K562 (cell line): ENCODE results near the gene GATC. TPM values are rescaled to one million over a fixed set of nuclear protein-coding genes. Genes with fewer than 3 reads are reported as not detected.

Source experiments
- ATAC-seq: fragments of 200-7000 bp; cut with Tn5 transposase; 3 replicates; pipeline ENCODE4 v1.9.1; 2020; ENCODE audit warnings: moderate library complexity
- BruUV-seq: library from RNA; stranded (reverse); fragments of 400-500 nt; replicated peaks from 2 replicates; lab custom pipeline; 2021; lab: Mats Ljungman, UMichigan
- CTCF ChIA-PET: fragments of 300-600 bp; formaldehyde crosslinking; extraction: SDS; loops from one replicate; lab custom pipeline; 2021; ENCODE audit warnings: low intra/inter-chr PET ratio; lab: Yijun Ruan, JAX
- POLR2A ChIA-PET: fragments of 300-600, 350-650 bp; sonication (Branson Sonifier 250); formaldehyde crosslinking; extraction: SDS; loops from one replicate; lab custom pipeline; 2021; ENCODE audit warnings: antibody characterized with exemption, inconsistent platforms; lab: Yijun Ruan, JAX
- DNase-seq, 4 experiments: peaks; one replicate each; pipeline versions ENCODE4 v3.0.0 to v3.0.0-alpha.2; 2011 to 2018; ENCODE audit warnings: low spot score in 3 of 4, mixed read lengths in 3 of 4; ENCODE audit errors: extremely low read depth in 1 of 4
- FAIRE-seq: peaks from 2 replicates; lab custom pipeline; 2011; peaks lifted over from hg19 to GRCh38; lab: Jason Lieb, UNC
- H2AFZ ChIP-seq: 2 replicates; pipeline ENCODE4 v1.6.0; 2011; ENCODE audit warnings: low read depth, low read length, control low read depth, inconsistent platforms
- H3K27ac ChIP-seq: fragments of 200-600 bp; 3 replicates; pipeline ENCODE4 v1.8.0; 2011; ENCODE audit warnings: low read depth, mild to moderate bottlenecking, control low read depth, inconsistent platforms, low read length, moderate library complexity, mixed read lengths; ENCODE audit errors: extremely low read depth
- H3K27me3 ChIP-seq, 2 experiments: fragments of 300-600 bp in 1 of 2; 2 replicates in 1 of 2; 3 replicates in 1 of 2; pipeline versions ENCODE4 v1.6.0 to v1.8.0; 2011; ENCODE audit warnings: inconsistent platforms in 2 of 2, low read length in 2 of 2, mild to moderate bottlenecking in 1 of 2, mixed read lengths in 1 of 2, moderate library complexity in 1 of 2; ENCODE audit not compliant: control insufficient read depth in 2 of 2, insufficient read depth in 2 of 2
- H3K36me3 ChIP-seq: fragments of 300-600 bp; 3 replicates; pipeline ENCODE4 v1.8.0; 2011; ENCODE audit warnings: mild to moderate bottlenecking, low read length, inconsistent platforms; ENCODE audit not compliant: control insufficient read depth, insufficient read depth
- H3K4me1 ChIP-seq, 2 experiments: fragments of 200-600 bp in 1 of 2; replicated peaks in 1 of 2; 2 replicates in 1 of 2; 3 replicates in 1 of 2; pipeline versions ENCODE4 v1.5.1 to v1.8.0; 2011; ENCODE audit warnings: inconsistent platforms in 2 of 2, low read length in 2 of 2, mild to moderate bottlenecking in 1 of 2, mixed read lengths in 1 of 2, moderate library complexity in 1 of 2; ENCODE audit not compliant: control insufficient read depth in 2 of 2, insufficient read depth in 2 of 2
- H3K4me2 ChIP-seq: 2 replicates; pipeline ENCODE4 v1.6.1; 2011; ENCODE audit warnings: low read length, control low read depth, inconsistent platforms, mixed read lengths; ENCODE audit not compliant: insufficient read depth
- H3K4me3 ChIP-seq: fragments of 200-600 bp; sonication (generic), shearing (Covaris generic); 2 replicates; pipeline ENCODE4 v1.5.1; 2016; ENCODE audit warnings: control low read depth, inconsistent platforms
- H3K79me2 ChIP-seq: fragments of 200-600 bp; 3 replicates; pipeline ENCODE4 v1.8.0; 2011; ENCODE audit warnings: low read length, inconsistent platforms; ENCODE audit not compliant: control insufficient read depth, insufficient read depth
- H3K9ac ChIP-seq, 2 experiments: 2 replicates each; pipeline versions ENCODE4 v1.6.0 to v1.6.1; 2011; ENCODE audit warnings: low read depth in 2 of 2, low read length in 2 of 2, control low read depth in 1 of 2, inconsistent platforms in 1 of 2, mild to moderate bottlenecking in 1 of 2, mixed read lengths in 1 of 2; ENCODE audit not compliant: insufficient read depth in 1 of 2
- H3K9me1 ChIP-seq: one replicate; pipeline ENCODE4 v1.6.0; 2011; ENCODE audit warnings: inconsistent platforms, mild to moderate bottlenecking, low read length, moderate library complexity; ENCODE audit not compliant: control insufficient read depth, insufficient read depth
- H3K9me3 ChIP-seq: replicated peaks from 2 replicates; pipeline ENCODE4 v1.5.1; 2011; ENCODE audit warnings: low read depth, low read length, inconsistent platforms; ENCODE audit not compliant: control insufficient read depth, insufficient read depth
- H4K20me1 ChIP-seq: replicated peaks from 2 replicates; pipeline ENCODE4 v1.6.1; 2011; ENCODE audit warnings: low read length, inconsistent platforms, mixed read lengths; ENCODE audit not compliant: control insufficient read depth, insufficient read depth
- BRD9 ChIP-seq: fragments of 450-650 bp; IDR thresholded peaks from 2 replicates; pipeline ENCODE4 v1.6.1; 2018; ENCODE audit warnings: low read depth; ENCODE audit not compliant: partially characterized antibody
- CBFA2T3 ChIP-seq: fragments of 450-650 bp; IDR thresholded peaks from 2 replicates; pipeline ENCODE4 v1.6.1; 2017
- CBFB ChIP-seq: sonication (generic); formaldehyde crosslinking; IDR thresholded peaks from 2 replicates; pipeline ENCODE4 v1.4.0; 2020; ENCODE audit warnings: mild to moderate bottlenecking, missing genetic modification reagents
- CREB3 ChIP-seq: fragments of 450-650 bp; conservative IDR thresholded peaks from 2 replicates; pipeline ENCODE4 v1.6.1; 2016; ENCODE audit warnings: missing genetic modification characterization, low read depth, mild to moderate bottlenecking, missing compliant biosample characterization, moderate library complexity
- EZH2 ChIP-seq: IDR thresholded peaks from 2 replicates; pipeline ENCODE4 v1.6.1; 2012; ENCODE audit warnings: low read depth, mild to moderate bottlenecking, inconsistent platforms, low read length, borderline replicate concordance
- GATAD2B ChIP-seq: fragments of 450-650 bp; IDR thresholded peaks from 2 replicates; pipeline ENCODE4 v1.6.1; 2017; ENCODE audit warnings: mild to moderate bottlenecking, borderline replicate concordance
- MAFG ChIP-seq: fragments of 450-650 bp; conservative IDR thresholded peaks from 2 replicates; pipeline ENCODE4 v1.6.1; 2016; ENCODE audit warnings: missing genetic modification characterization, missing compliant biosample characterization
- MAZ ChIP-seq, 2 experiments: fragments of 450-650 bp in 1 of 2; sonication (generic) in 1 of 2; formaldehyde crosslinking; IDR thresholded peaks in 1 of 2; conservative IDR thresholded peaks in 1 of 2; 2 replicates each; pipeline versions ENCODE4 v1.4.0 to v1.5.0; 2020; ENCODE audit warnings: mild to moderate bottlenecking in 1 of 2, missing genetic modification reagents in 1 of 2
- MEF2A ChIP-seq: IDR thresholded peaks from 2 replicates; pipeline ENCODE4 v1.6.1; 2011; ENCODE audit warnings: low read depth, mild to moderate bottlenecking, low read length, moderate library complexity; ENCODE audit not compliant: control insufficient read depth
- NCOA2 ChIP-seq, 2 experiments: fragments of 450-650 bp; IDR thresholded peaks; 2 replicates each; pipeline ENCODE4 v1.6.1; 2018; ENCODE audit warnings: mild to moderate bottlenecking in 2 of 2, moderate library complexity in 1 of 2; ENCODE audit not compliant: partially characterized antibody in 2 of 2
- RCOR1 ChIP-seq, 2 experiments: IDR thresholded peaks; 2 replicates each; pipeline ENCODE4 v1.6.1; 2012; ENCODE audit warnings: low read depth in 2 of 2, low read length in 2 of 2, borderline replicate concordance in 1 of 2, improper control_type of control experiment in 1 of 2
- SIN3A ChIP-seq, 2 experiments: fragments of 150-350 bp in 1 of 2; IDR thresholded peaks; 2 replicates each; pipeline ENCODE4 v1.6.1; 2011 to 2016; ENCODE audit warnings: borderline replicate concordance in 2 of 2, low read depth in 2 of 2, low read length in 2 of 2, mild to moderate bottlenecking in 2 of 2, moderate library complexity in 2 of 2; ENCODE audit not compliant: control insufficient read depth in 1 of 2
- SRSF7 ChIP-seq: fragments of 200-400 bp; formaldehyde crosslinking; optimal IDR thresholded peaks from 2 replicates; pipeline ENCODE3; 2017; ENCODE audit warnings: mild to moderate bottlenecking, low read depth, low read length
- USF2 ChIP-seq: sonication (generic); formaldehyde crosslinking; IDR thresholded peaks from 2 replicates; pipeline ENCODE4 v1.5.0; 2020; ENCODE audit warnings: missing genetic modification reagents
- ZNF395 ChIP-seq: fragments of 200-800 bp; sonication (Bioruptor generic); IDR thresholded peaks from 2 replicates; pipeline ENCODE4 v1.6.1; 2017; ENCODE audit warnings: missing genetic modification characterization, missing compliant biosample characterization
- ZNF75A ChIP-seq: fragments of 450-650 bp; formaldehyde crosslinking; IDR thresholded peaks from 2 replicates; pipeline ENCODE4 v1.4.0; 2020; ENCODE audit warnings: mild to moderate bottlenecking
- WGBS: fragments of 100-300 bp; shearing (Covaris generic); methylation state at CpG from one replicate; pipeline ENCODE4 v1.1.6; 2016; ENCODE audit warnings: low coverage, mixed read lengths; ENCODE audit not compliant: insufficient coverage; ENCODE audit errors: missing lambda C conversion rate; 5-methylcytosine and 5-hydroxymethylcytosine counted together
- in situ Hi-C: fragments of 300-500 bp; cut with MboI; formaldehyde crosslinking; loops from 4 replicates; pipeline ENCODE4 v1.15.0; 2018; ENCODE audit warnings: inconsistent platforms, mixed read lengths
- intact Hi-C: fragments of 100-400 bp; cut with micrococcal nuclease; formaldehyde crosslinking; loops from 2 replicates; pipeline ENCODE4 v1.14.2; 2022
- polyA plus RNA-seq, 8 experiments: library from polyadenylated mRNA; depleted of rRNA in 4 of 8; stranded (reverse) in 5 of 8; unstranded in 3 of 8; fragments of >200 nt; fragmentation: Nextera tagmentation in 2 of 8; fragmentation: Illumina TruSeq in 1 of 8; extraction: Ambion mirVana in 2 of 8; extraction: Trizol in 1 of 8; gene quantifications; 2 replicates each; pipeline versions ENCODE4 v1.2.1 to v1.2.3, GENCODE V29; 2011 to 2014; ENCODE audit warnings: inconsistent platforms in 1 of 8, missing spikeins in 1 of 8
- total RNA-seq, 7 experiments: library from RNA; depleted of rRNA in 6 of 7; stranded (reverse); fragments of >200 nt in 6 of 7; fragmentation: Illumina TruSeq in 2 of 7; extraction: Trizol in 2 of 7; gene quantifications; 2 replicates each; pipeline versions ENCODE4 v1.2.1 to v1.2.3, GENCODE V29; 2011 to 2021; ENCODE audit warnings: low replicate concordance in 1 of 7

Gene GATC
- total and polyA plus RNA-seq, 9 of the 15 experiments (the other 6 are each of a cell fraction or from before 2014, with no cell fraction given) = 5.8 to 52.6 (median 28.2) TPM

DNA sequence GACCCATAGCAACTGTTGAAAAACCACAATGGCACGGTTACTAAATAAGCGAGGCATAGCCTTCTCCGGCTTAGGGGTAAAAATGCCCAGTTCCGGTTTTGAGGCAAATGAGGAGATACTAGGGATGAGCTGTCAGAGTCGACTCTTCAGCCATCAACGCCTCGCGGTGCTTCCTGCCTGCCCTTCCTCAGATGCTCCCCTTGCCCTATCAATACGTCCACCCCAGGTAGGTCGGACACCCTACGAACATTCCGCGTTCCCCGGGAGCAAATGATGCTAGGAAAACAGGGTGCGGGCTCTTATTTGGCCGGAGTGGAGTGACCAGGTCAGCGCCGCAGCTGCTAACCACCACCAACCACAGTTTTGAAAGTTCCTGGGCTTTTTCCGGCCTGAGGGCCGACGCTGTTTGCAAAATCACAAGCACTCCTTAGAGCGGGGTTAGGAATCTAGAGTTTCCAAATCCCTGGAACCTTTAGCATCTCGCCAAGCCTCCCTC lies 22.1 kb downstream of the GATC start (continued):
- TF ChIP-seq RCOR1 (IDR thresholded peaks at IDR 0.05; ENCODE audit: borderline replicate concordance in 1 of 2, low read depth in 2 of 2, low read length in 2 of 2) (peak in 1 of 2 experiments; percentile 64; a peak in 1 of 4 replicates), EZH2 (no peak), MAFG (no peak), MEF2A (no peak), CREB3 (tag) (no peak), USF2 (CRISPR knock-in tag) (no peak)

GRCh38 chr12:120468821-120469449 lies 22.7 kb downstream of the GATC start:
- peaks cover 28% of the 10 kb centered on the region for H4K20me1 ChIP-seq
- BruUV-seq = no TSS peak
- ATAC-seq (peak; percentile 53), FAIRE-seq (no peak), DNase-seq (peak; percentile 64 to 92 (median 86))
- H3K9ac ChIP-seq = peak overlapping the region; percentile 87 to 100
- peaks cover 46% of the 10 kb centered on the region for H3K36me3 ChIP-seq
- no peaks in the 10 kb centered on the region for H3K27me3 ChIP-seq
- under 1% methylated on average over 43 of the region's 57 CpGs for WGBS
- H3K9me3 ChIP-seq = no peaks in the 10 kb centered on the region
- no peaks in the 10 kb centered on the region for H3K9me1 ChIP-seq
- peaks cover 20 to 33% of the 10 kb centered on the region in 2 experiments for H3K4me1 ChIP-seq
- CTCF ChIA-PET = interaction anchor here (1.1 kb wide), 1 partner anchor 28 kb away, joined by 3 read pairs; no protein-coding TSS in a partner anchor
- H3K4me3 ChIP-seq = peak overlapping the region; percentile 90
- POLR2A ChIA-PET = interaction anchor here (0.6 to 3.1 kb wide), 20 partner anchors 9 to 981 kb away, joined by 3 to 23 read pairs (median 4); partner anchors contain the start of genes RNU4-1, RNU4-2 and RPLP0
- in situ Hi-C loops = no loop called here
- intact Hi-C loops = loop anchor here (1.0 to 5.0 kb wide), 2 partner anchors 27 to 113 kb away; partner anchors contain the start of genes DYNLL1 and POP5
- H3K4me2 ChIP-seq = peak overlapping the region; percentile 97
- peak overlapping the region; percentile 96 for H3K27ac ChIP-seq
- H3K79me2 ChIP-seq = peaks cover 92% of the 10 kb centered on the region
- H2AFZ ChIP-seq = peak overlapping the region; percentile 58; the same call in 1 of the 2 replicates
- no peak for TF ChIP-seq ZNF75A
- TF ChIP-seq NCOA2 (IDR thresholded peaks at IDR 0.05; ENCODE audit: partially characterized antibody in 2 of 2) = no peak
- no peak for TF ChIP-seq CBFA2T3
- TF ChIP-seq GATAD2B = no peak
- peak in 1 of 2 experiments; percentile 19; a peak in 1 of 4 replicates for TF ChIP-seq SIN3A (IDR thresholded peaks at IDR 0.05; ENCODE audit: borderline replicate concordance in 2 of 2, control insufficient read depth in 1 of 2, low read depth in 2 of 2, low read length in 2 of 2)
- no peak for TF ChIP-seq CBFB (CRISPR knock-in tag)
- no peak for TF ChIP-seq ZNF395 (CRISPR knock-in tag)
- TF ChIP-seq SRSF7 = no peak
- peak in 1 of 2 experiments; percentile 5; a peak in 2 of 4 replicates for TF ChIP-seq MAZ (CRISPR knock-in tag; conservative IDR thresholded peaks at IDR 0.05 in 1 of 2, IDR thresholded peaks at IDR 0.05 in 1 of 2)
- no peak for TF ChIP-seq BRD9
